ENCODE data around the gene EEPD1.

- TF ChIP-seq CTCF (IDR thresholded peaks at IDR 0.05) = no peak
- no peak for TF ChIP-seq POLR2A (IDR thresholded peaks at IDR 0.05)
These were observed 63.1 kb downstream of the EEPD1 start for GRCh38 chr7:36216063-36216684.

Measured in thyroid gland (tissue), 4 donors.